Gastroesophageal sphincter (tissue), 4 donors: ENCODE measurements around the gene VTI1A. TPM values are rescaled to one million over a fixed set of nuclear protein-coding genes. Genes with fewer than 3 reads are reported as not detected.

ENCODE experiments used
- ATAC-seq: fragments of 150-250 bp; one replicate; pipeline ENCODE4 v1.9.1; 2016; ENCODE audit warnings: mild to moderate bottlenecking, moderate library complexity
- H3K27ac ChIP-seq, 4 donors: fragments of 200-600 bp; sonication (generic) in 3 of 4; 1 replicate in 3 of 4; 2 replicates in 1 of 4; pipeline ENCODE4 v1.5.1; 2016 to 2019
- H3K27me3 ChIP-seq: fragments of 200-600 bp; sonication (generic); one replicate; pipeline ENCODE4 v1.5.1; 2019
- H3K36me3 ChIP-seq, 2 donors: fragments of 200-600 bp; sonication (generic); one replicate each; pipeline ENCODE4 v1.5.1; 2019; ENCODE audit warnings: control low read depth in 1 of 2
- H3K4me1 ChIP-seq, 3 donors: fragments of 200-600 bp; sonication (generic); 1 replicate in 2 of 3; 2 replicates in 1 of 3; pipeline ENCODE4 v1.5.1; 2016 to 2019; ENCODE audit warnings: control low read depth in 2 of 3
- H3K4me3 ChIP-seq, 2 donors: fragments of 200-600 bp; sonication (generic); one replicate each; pipeline ENCODE4 v1.5.1; 2019; ENCODE audit warnings: mild to moderate bottlenecking in 1 of 2, moderate library complexity in 1 of 2
- H3K9me3 ChIP-seq, 3 donors: fragments of 200-600 bp; sonication (generic); one replicate each; pipeline ENCODE4 v1.5.1; 2017 to 2019; ENCODE audit warnings: control low read depth in 2 of 3
- CTCF ChIP-seq, 4 experiments: fragments of 200-600 bp in 2 of 4; fragments of 450-650 bp in 2 of 4; sonication (generic) in 1 of 4; IDR thresholded peaks; one replicate each; pipeline ENCODE4 v1.5.1; 2017 to 2019; ENCODE audit warnings: antibody characterized with exemption in 4 of 4, mild to moderate bottlenecking in 2 of 4, moderate library complexity in 2 of 4
- EP300 ChIP-seq: sonication (generic); formaldehyde crosslinking; IDR thresholded peaks from one replicate; pipeline ENCODE4 v1.6.1; 2017; ENCODE audit warnings: antibody characterized with exemption, mild to moderate bottlenecking
- POLR2A ChIP-seq, 2 donors: fragments of 450-650 bp; IDR thresholded peaks; one replicate each; pipeline ENCODE4 v1.6.1; 2017; ENCODE audit warnings: antibody characterized with exemption in 2 of 2, mild to moderate bottlenecking in 2 of 2, moderate library complexity in 1 of 2
- POLR2AphosphoS5 ChIP-seq: sonication (generic); formaldehyde crosslinking; IDR thresholded peaks from one replicate; pipeline ENCODE4 v1.6.1; 2017; ENCODE audit warnings: antibody characterized with exemption
- WGBS, 2 donors: methylation state at CpG; one replicate each; pipeline ENCODE4 v1.1.5; 2018; ENCODE audit warnings: low coverage in 1 of 2; 5-methylcytosine and 5-hydroxymethylcytosine counted together
- total RNA-seq, 4 donors: library from RNA; depleted of rRNA; stranded (reverse); fragments of >200 nt; gene quantifications; one replicate each; pipeline ENCODE4 v1.1.0, GENCODE V29; 2016

Gene VTI1A
- total RNA-seq, 4 donors from 2014 or later, result 19.6 to 81.9 (median 43.1) TPM

DNA sequence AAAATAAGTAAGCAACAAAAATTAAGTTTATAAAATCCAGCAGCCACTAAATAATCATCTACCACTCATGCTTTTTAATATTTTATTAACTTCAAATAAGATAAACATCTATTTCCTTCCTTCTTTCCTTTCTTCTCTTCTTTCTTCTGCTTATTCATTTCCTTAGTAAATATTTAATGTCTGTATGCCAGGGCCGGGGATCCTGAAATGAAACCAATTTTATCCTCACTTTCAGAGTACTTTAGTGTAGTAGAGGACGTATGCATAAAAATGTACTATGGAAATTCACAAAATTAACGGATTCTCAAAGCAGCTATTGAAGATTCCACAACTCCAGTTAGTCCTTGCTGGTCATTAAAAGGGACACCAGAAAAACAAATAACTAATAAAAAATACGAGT, 224.7 kb downstream of the VTI1A start:
- 68 to 75% methylated on average over 3 to 4 of the region's 4 CpGs for WGBS, 2 donors
- Histone ChIP-seq H3K9me3 (no peaks in the 10 kb centered on the region), H3K27ac (no peak overlapping the region), H3K4me1 (no peaks in the 10 kb centered on the region), H3K27me3 (no peaks in the 10 kb centered on the region), H3K36me3 (peaks cover 0 to 18% of the 10 kb centered on the region in 2 donors), H3K4me3 (no peak overlapping the region)
- no peak for ATAC-seq
- TF ChIP-seq POLR2AphosphoS5 (no peak), EP300 (no peak), POLR2A (IDR thresholded peaks at IDR 0.05) (no peak), CTCF (IDR thresholded peaks at IDR 0.05) (no peak)

- Histone ChIP-seq H3K9me3 (no peaks in the 10 kb centered on the region), H3K36me3 (peaks cover 0 to 22% of the 10 kb centered on the region in 2 donors), H3K4me1 (no peaks in the 10 kb centered on the region), H3K27ac (no peak overlapping the region), H3K4me3 (no peak overlapping the region), H3K27me3 (no peaks in the 10 kb centered on the region)
- 84 to 100% methylated on average over 5 of the region's 5 CpGs for WGBS, 2 donors
- ATAC-seq, result no peak
- TF ChIP-seq POLR2A (IDR thresholded peaks at IDR 0.05) (no peak), EP300 (no peak), POLR2AphosphoS5 (no peak), CTCF (IDR thresholded peaks at IDR 0.05) (no peak)
Observed at GRCh38 chr10:112672706-112673105, 225.7 kb downstream of the VTI1A start.

DNA sequence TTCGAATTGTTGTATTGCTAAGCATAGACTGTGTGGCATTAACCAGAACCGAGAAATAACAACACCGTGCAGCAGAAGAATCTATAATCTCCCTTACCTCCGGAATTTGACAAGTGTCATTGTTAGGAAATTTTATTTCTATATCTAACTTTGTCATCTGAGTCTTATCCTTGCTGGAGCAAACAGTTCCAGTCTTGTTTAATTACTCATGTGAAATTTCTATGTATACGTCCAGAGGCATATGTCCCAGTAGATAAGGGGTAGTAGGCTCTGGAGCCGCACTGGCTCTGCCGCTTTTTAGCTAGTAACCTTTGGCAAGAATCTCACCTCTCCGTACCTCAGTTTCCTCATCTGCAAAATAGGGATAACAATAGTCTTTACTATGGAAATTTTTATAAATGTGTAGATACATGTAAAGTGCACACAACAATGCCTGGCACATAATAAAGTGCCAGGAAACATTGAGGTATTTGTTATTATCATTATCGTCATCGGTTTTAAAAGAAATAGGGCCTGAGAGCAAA, 228.6 kb downstream of the VTI1A start:
- H3K4me1 ChIP-seq, result no peaks in the 10 kb centered on the region
- H3K36me3 ChIP-seq, result peaks cover 0 to 7% of the 10 kb centered on the region in 2 donors
- no peak overlapping the region for H3K4me3 ChIP-seq
- H3K9me3 ChIP-seq, result no peaks in the 10 kb centered on the region
- H3K27ac ChIP-seq, result no peak overlapping the region
- TF ChIP-seq POLR2AphosphoS5, result no peak
- no peak for TF ChIP-seq EP300
- TF ChIP-seq POLR2A (IDR thresholded peaks at IDR 0.05), result no peak
- no peak for ATAC-seq
- no peaks in the 10 kb centered on the region for H3K27me3 ChIP-seq
- 96 to 99% methylated on average over 6 to 10 of the region's 10 CpGs for whole genome bisulfite sequencing, 2 donors

GRCh38 chr10:112677689-112678088, 230.7 kb downstream of the VTI1A start:
- Histone ChIP-seq H3K9me3 (no peaks in the 10 kb centered on the region), H3K27me3 (no peaks in the 10 kb centered on the region), H3K27ac (no peak overlapping the region), H3K36me3 (peaks cover 0 to 7% of the 10 kb centered on the region in 2 donors), H3K4me3 (no peak overlapping the region), H3K4me1 (no peaks in the 10 kb centered on the region)
- no peak for TF ChIP-seq POLR2A (IDR thresholded peaks at IDR 0.05)
- no peak for TF ChIP-seq POLR2AphosphoS5
- TF ChIP-seq EP300, result no peak
- TF ChIP-seq CTCF (IDR thresholded peaks at IDR 0.05), result no peak
- WGBS, 2 donors, result 69 to 90% methylated on average over 2 to 4 of the region's 5 CpGs
- ATAC-seq, result no peak

GRCh38 chr10:112678581-112678980, 231.6 kb downstream of the VTI1A start:
- no peaks in the 10 kb centered on the region for H3K27me3 ChIP-seq
- H3K4me3 ChIP-seq, result no peak overlapping the region
- H3K36me3 ChIP-seq, result peaks cover 0 to 7% of the 10 kb centered on the region in 2 donors
- no peaks in the 10 kb centered on the region for H3K9me3 ChIP-seq
- no peak for ATAC-seq
- WGBS, 2 donors, result 77 to 86% methylated on average over 5 to 7 of the region's 7 CpGs
- H3K4me1 ChIP-seq, result no peaks in the 10 kb centered on the region
- H3K27ac ChIP-seq, result no peak overlapping the region
- no peak for TF ChIP-seq CTCF (IDR thresholded peaks at IDR 0.05)
